ENCODE measurements around the gene TRIM66.

GRCh38 chr11:8613036-8613435, 69.4 kb downstream of the TRIM66 start:
- TF ChIP-seq ZNF274 (IDR thresholded peaks at IDR 0.05; ENCODE audit: low read depth, low read length) = no peak
- no peak for TF ChIP-seq SUZ12 (IDR thresholded peaks at IDR 0.05; ENCODE audit: extremely low read depth, insufficient read depth, insufficient read length)
